ENCODE measurements around the gene LASP1NB.
"Not testable (repeated sequence)": the region's sequence is repeated elsewhere in the genome, so short reads cannot be mapped to it uniquely, and the experiment has no call there.

The LASP1NB gene

GRCh38 chr17:38970128-38970527, 44.7 kb downstream of the LASP1NB start:
- no peak for DNase-seq

- no peak for DNase-seq
These were observed 45.4 kb downstream of the LASP1NB start for GRCh38 chr17:38970804-38971203.

- not testable (repeated sequence) for DNase-seq
These were observed 50.8 kb downstream of the LASP1NB start for GRCh38 chr17:38976187-38976551.

GRCh38 chr17:38978180-38978579, 52.8 kb downstream of the LASP1NB start:
- no peak for DNase-seq

All from NCI-H1694 (cell line).